ENCODE measurements around the gene LINS1. TPM values are rescaled to one million over a fixed set of nuclear protein-coding genes. Genes with fewer than 3 reads are reported as not detected.

Gene LINS1
- total and polyA plus RNA-seq, 2 of the 8 experiments (the other 6 are each of a cell fraction or from before 2014, with no cell fraction given), result 4.2 to 8.1 TPM

DNA sequence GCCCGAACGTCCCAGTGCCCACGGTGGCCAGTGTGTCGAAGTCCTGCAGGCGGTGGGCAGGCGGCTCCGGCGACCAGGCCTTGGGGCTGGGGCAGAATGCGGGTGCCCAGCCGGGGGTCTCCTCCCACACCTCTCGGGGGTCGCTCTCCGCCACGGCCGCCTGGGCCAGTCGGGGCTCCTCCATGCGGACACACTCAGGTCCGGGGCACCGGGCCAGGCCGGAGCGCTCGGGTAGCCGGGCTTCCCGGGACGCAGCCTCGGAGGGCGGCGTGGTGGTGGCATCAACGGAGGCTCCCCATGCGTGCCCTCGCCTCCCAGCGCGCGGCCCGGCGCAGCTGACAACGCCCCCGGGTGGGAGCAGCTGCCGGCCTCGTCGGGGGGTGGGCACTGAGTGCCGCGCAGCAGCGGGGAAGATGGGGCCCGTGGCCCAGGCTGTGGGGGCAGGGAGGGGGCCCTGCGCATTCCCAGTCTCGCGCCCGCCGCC is 43.2 kb downstream of the LINS1 start:
- Histone ChIP-seq H3K79me1 (ENCODE audit: low read depth, low read length) (no peaks in the 10 kb centered on the region), H2BK15ac (ENCODE audit: low read length) (no peak overlapping the region), H2AFZ (ENCODE audit: low read length) (no peak overlapping the region), H4K91ac (replicated peaks; ENCODE audit: insufficient read length, low read length) (no peak overlapping the region), H3K4me3 (ENCODE audit: extremely low read depth in 1 of 4, insufficient read depth in 2 of 4, low read depth in 3 of 4, low read length in 4 of 4) (no peak overlapping the region), H3K4me2 (ENCODE audit: insufficient read depth in 1 of 2, low read depth in 2 of 2, low read length in 2 of 2) (no peak overlapping the region), H3K14ac (ENCODE audit: insufficient read length) (no peak overlapping the region), H3K4me1 (replicated peaks in 1 of 4; ENCODE audit: control insufficient read depth in 3 of 4, insufficient read depth in 4 of 4, low read length in 3 of 4) (no peaks in the 10 kb centered on the region), H4K20me1 (replicated peaks in 1 of 2; ENCODE audit: control insufficient read depth in 1 of 2, insufficient read depth in 2 of 2, low read length in 2 of 2) (no peaks in the 10 kb centered on the region), H2BK5ac (ENCODE audit: low read depth, low read length) (no peak overlapping the region), H2AK5ac (ENCODE audit: low read depth, low read length) (no peak overlapping the region), H4K8ac (ENCODE audit: extremely low read depth, insufficient read depth, low read length) (no peak overlapping the region), H2BK120ac (replicated peaks; ENCODE audit: low read depth, low read length) (no peak overlapping the region), H3K23me2 (ENCODE audit: low read depth, low read length) (no peaks in the 10 kb centered on the region), H3K23ac (ENCODE audit: insufficient read length) (no peak overlapping the region), H4K5ac (ENCODE audit: insufficient read length, low read depth, low read length) (no peak overlapping the region), H2BK20ac (ENCODE audit: low read length) (no peak overlapping the region), H3K27me3 (replicated peaks in 1 of 4; ENCODE audit: control insufficient read depth in 3 of 4, extremely low read depth in 1 of 4, insufficient read depth in 3 of 4, low read length in 3 of 4) (no peaks in the 10 kb centered on the region), H3K9ac (replicated peaks in 1 of 4; ENCODE audit: extremely low read depth in 1 of 4, low read depth in 3 of 4, low read length in 3 of 4) (no peak overlapping the region), H3K27ac (ENCODE audit: low read depth, low read length) (no peak overlapping the region), H3K56ac (replicated peaks; ENCODE audit: insufficient read length, low read depth, low read length) (no peak overlapping the region), H3K18ac (ENCODE audit: extremely low read depth, low read length) (no peak overlapping the region), H3K9me3 (ENCODE audit: insufficient read depth in 2 of 2, low read depth in 1 of 2, low read length in 1 of 2) (peaks cover 11 to 44% of the 10 kb centered on the region in 2 experiments; a peak in 3 of 4 replicates), H3K79me2 (ENCODE audit: control insufficient read depth in 1 of 2, insufficient read depth in 2 of 2, low read length in 2 of 2) (no peaks in the 10 kb centered on the region), H2BK12ac (ENCODE audit: low read depth, low read length) (no peak overlapping the region), H3K4ac (replicated peaks; ENCODE audit: insufficient read length, low read depth, low read length) (no peak overlapping the region), H3K36me3 (ENCODE audit: control insufficient read depth in 2 of 4, insufficient read depth in 4 of 4, low read length in 3 of 4) (peaks cover 0 to 6% (median 0%) of the 10 kb centered on the region in 4 experiments; a peak in 1 of 8 replicates)
- no peak for DNase-seq (ENCODE audit: low read depth in 1 of 2, low spot score in 2 of 2)
- 96% methylated on average over 23 of the region's 50 CpGs; no CpG with 5 or more reads in 1 of the 2 experiments for WGBS, 2 experiments (ENCODE audit: extremely low coverage in 1 of 2, insufficient coverage in 1 of 2, insufficient read length in 1 of 2, insufficient replicate concordance in 2 of 2, low coverage in 1 of 2, low lambda C conversion rate in 2 of 2, missing lambda C conversion rate in 1 of 2)
- FAIRE-seq, result no peak
- POLR2A ChIA-PET (ENCODE audit: partially characterized antibody), result no interaction called here
- CTCF ChIA-PET (ENCODE audit: partially characterized antibody), result no interaction called here
- TF ChIP-seq YY1 (IDR thresholded peaks at IDR 0.05; ENCODE audit: low read depth, low read length) (no peak), POLR2AphosphoS5 (IDR thresholded peaks at IDR 0.05; ENCODE audit: low read depth, low read length) (no peak), RBBP5 (IDR thresholded peaks at IDR 0.05; ENCODE audit: borderline replicate concordance, low read depth, low read length) (no peak), RXRA (IDR thresholded peaks at IDR 0.05; ENCODE audit: insufficient read depth, low read depth, low read length) (no peak), HDAC2 (IDR thresholded peaks at IDR 0.05; ENCODE audit: borderline replicate concordance in 1 of 2, low read depth in 2 of 2, low read length in 2 of 2) (no peak), TEAD4 (IDR thresholded peaks at IDR 0.05; ENCODE audit: low read depth, low read length) (no peak), SP1 (IDR thresholded peaks at IDR 0.05; ENCODE audit: low read depth, low read length) (no peak), MAFK (IDR thresholded peaks at IDR 0.05; ENCODE audit: low read depth, low read length) (no peak), TAF7 (optimal IDR thresholded peaks at IDR 0.05; ENCODE audit: borderline replicate concordance, low read depth, low read length) (no peak)

Data from H1 (cell line).